HG02852 (cell line): ENCODE results near the gene CCDC54.
"Not testable (repeated sequence)": the region's sequence is repeated elsewhere in the genome, so short reads cannot be mapped to it uniquely, and the experiment has no call there.

ENCODE experiments used
- ATAC-seq: cut with Tn5 transposase; IDR thresholded peaks from one replicate; pipeline ENCODE4 v1.9.1; 2021; ENCODE audit warnings: mild to moderate bottlenecking, moderate library complexity; ENCODE audit not compliant: unreplicated experiment

CCDC54 gene

DNA sequence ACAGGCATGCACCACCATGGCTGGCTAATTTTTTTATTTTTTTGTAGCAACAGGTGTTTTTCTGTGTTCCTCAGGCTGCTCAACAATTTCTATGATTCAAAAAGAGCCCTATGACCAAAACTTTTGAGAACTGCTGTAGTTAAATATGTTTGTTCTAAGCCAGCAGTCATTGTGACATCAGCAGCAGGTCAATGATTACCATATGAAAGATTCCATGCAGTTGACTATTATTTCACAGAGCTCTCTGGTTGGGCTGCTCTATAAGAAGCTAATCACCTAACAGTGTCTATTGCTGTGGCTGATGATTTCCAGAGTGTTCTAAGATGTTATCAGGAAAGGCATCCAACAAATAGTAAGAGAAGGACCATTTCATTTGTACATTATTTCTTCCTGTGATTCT is at the start of gene CCDC54:
Gene CCDC54, plus strand, starts transcription at position 289 of the 400 bp plus-strand sequence. CDS start 149 bp downstream, outside the sequence.
- ATAC-seq, result no peak

DNA sequence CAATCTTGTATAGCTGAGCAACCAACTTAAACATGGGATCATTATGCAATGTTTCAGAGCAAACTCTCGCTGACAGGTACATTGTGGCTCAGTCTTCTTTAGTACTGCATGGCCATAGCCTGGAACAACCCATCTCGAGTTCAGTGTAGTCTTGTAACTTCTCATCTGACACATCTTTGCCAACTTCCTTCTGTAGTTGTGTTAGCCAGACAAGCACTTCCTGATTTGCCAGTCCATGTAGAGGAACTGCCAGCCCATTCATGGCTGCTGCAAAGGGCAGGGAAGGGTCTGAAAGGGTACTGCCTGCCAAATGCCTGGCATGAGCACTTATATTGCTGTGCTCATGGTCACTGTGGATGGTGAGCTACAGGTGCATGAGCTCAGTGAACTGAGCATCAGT is 49.2 kb upstream of the CCDC54 start:
- ATAC-seq, result no peak

DNA sequence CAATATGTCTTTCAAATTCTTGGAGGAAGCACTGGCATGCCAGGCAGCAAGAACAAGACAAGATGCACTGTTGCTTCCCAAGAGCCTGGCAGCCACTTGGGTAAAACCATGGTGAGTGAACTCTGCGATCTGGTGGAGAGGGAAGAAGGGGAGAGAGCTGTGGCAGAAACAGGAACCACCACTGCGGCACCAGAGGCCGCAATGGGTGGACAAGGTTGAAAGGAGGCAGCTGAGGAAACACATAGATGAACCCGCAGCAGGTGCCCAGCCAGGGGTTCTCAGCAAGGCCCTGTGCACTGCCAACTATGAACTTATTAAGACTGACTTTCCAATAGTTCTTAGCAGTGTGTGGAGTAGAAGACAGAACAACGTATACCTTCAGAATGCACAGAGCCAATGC is 48.2 kb upstream of the CCDC54 start:
- ATAC-seq, result no peak

DNA sequence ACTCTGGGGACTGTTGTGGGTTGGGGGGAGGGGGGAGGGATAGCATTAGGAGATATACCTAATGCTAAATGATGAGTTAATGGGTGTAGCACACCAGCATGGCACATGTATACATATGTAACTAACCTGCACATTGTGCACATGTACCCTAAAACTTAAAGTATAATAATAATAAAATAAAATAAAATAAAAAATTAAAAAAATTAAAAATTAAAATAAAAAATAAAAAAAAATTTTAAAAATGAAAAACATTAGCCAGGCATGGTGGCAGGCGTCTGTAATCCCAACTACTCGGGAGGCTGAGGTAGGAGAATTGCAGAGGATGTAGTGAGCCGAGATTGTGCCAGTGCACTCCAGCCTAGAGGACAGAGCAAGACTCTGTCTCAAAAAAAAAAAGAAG is 37.5 kb upstream of the CCDC54 start:
- not testable (repeated sequence) for ATAC-seq

DNA sequence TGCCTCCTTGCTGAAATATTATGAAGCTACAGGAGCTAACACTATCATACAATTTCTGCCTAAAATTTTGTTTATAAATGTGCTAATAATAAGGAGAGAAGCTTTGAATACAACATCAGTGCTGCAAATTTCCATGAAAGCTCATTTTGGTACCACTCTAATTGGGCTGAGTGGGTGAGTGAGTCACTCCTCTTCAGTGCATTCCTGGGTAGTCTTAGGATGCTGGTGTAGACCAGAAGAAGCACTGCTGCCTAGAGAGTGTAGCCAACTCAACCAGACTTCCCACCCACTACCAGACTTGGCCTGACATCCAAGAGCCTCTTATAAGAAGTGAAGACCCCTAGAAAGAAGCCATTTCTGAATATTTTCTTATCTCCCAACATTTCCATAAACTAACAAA is 32.5 kb upstream of the CCDC54 start:
- no peak for ATAC-seq

DNA sequence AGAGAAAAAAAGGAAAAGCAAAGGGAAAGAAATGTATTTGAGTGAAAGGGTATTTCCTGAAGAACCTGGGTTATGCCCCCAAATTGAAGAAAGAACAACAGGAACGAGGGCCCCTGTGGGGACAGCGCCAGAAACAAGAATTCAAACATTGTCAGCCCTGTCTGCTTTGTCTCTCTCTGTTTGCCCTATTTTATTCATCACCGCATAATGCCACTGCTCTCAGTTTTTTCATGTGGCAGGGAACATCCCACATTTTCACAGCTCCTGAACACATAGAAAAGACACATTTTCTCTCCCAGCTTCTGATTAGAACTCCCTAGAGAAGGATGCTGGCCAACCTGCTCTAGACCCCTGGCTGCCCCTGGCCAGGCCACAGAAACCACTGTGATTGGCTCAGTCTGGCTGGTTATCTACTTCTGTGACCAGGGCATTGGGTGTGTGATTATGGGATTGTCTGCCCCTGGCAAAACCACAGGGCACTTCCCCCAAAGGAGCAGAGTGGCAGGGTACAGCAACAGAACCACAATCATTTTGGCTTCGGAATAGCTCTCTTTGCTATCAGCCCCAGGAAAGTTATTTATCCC is 31.3 kb upstream of the CCDC54 start:
- no peak for ATAC-seq

GRCh38 chr3:107346564-107346963 is 30.7 kb upstream of the CCDC54 start:
- ATAC-seq, result no peak

- ATAC-seq, result no peak
Observed at GRCh38 chr3:107347751-107348150, 29.5 kb upstream of the CCDC54 start.

GRCh38 chr3:107356706-107357105 is 20.5 kb upstream of the CCDC54 start:
- ATAC-seq, result no peak

DNA sequence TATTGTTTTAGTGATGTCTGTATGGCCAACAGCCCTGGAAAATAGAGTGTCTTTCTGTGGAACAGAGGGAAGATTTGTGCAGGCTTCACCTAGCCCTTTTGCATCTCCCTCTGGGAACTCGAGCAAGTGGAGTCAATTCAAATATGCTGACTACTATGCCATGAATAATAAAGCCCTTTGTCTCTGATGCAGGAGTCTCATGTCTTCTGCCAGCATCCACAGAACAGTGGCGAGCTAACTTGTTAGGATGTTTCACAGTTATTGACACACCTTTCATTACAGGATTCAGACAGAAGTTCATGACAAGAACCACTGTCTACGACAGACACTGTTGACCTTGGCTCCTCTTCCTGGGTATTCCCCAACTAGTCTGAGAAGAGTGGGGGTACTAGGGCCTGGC is 15.6 kb upstream of the CCDC54 start:
- no peak for ATAC-seq

- ATAC-seq, result no peak
Observed at GRCh38 chr3:107365051-107365450, 12.2 kb upstream of the CCDC54 start.

DNA sequence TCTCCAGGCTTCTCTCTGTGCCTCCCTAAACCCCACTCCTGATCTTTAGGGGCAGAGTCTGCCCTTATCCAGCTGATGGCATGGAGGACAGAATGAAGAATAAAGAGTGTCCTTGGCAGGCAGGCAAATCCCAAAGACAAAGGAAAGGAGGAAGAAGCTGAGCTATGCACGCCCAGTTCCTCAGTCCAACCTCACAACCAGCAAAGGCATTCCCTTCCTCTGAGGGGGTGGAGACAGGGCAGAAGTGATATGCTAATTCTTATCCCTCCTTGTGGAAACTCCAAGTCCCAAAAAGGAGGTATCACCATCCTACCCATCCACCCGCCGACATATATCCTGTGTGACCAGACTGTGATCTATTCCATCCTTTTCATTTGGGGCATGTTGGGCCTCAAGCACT is 10.5 kb upstream of the CCDC54 start:
- no peak for ATAC-seq

GRCh38 chr3:107367353-107367752 is 9.9 kb upstream of the CCDC54 start:
- ATAC-seq, result no peak

- ATAC-seq, result no peak
Observed at GRCh38 chr3:107368654-107369398, 8.4 kb upstream of the CCDC54 start.

DNA sequence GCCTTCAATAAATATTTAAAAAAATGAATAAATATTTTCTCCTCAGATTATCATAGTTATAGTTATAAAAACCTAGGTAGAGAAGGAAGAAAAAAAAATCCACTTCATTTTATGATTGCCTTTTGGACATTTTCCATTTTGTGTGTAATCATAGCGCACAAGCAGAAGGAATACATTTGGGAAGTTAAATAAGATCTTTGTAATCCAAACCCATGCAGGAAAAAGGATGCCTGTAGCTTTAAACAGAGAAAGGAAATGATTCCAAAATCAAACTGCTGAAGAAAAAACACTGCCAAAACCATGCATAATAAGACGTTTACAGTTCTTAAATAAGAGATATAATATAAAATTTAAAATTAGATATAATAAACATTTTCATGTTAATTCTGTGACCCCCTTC is 7.4 kb upstream of the CCDC54 start:
- ATAC-seq, result no peak

DNA sequence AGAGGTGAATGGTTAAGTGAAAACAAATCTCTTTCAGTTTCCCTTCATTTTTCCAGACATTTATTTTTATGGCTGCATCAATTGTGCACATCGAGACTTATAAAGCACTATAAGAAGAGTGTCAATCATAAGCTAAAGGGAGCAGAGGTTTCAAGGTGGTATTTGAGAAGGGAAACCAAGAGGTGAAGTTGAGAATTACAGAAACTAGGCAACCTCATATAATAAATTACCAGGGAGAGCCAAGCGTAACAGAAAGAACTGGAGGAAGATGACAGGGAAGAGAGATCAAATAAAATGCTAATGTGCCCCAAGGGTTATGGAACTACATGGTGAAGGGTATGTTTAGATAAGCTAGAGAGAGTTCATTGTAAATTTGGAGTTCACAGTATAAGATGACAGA is 6.3 kb upstream of the CCDC54 start:
- no peak for ATAC-seq

DNA sequence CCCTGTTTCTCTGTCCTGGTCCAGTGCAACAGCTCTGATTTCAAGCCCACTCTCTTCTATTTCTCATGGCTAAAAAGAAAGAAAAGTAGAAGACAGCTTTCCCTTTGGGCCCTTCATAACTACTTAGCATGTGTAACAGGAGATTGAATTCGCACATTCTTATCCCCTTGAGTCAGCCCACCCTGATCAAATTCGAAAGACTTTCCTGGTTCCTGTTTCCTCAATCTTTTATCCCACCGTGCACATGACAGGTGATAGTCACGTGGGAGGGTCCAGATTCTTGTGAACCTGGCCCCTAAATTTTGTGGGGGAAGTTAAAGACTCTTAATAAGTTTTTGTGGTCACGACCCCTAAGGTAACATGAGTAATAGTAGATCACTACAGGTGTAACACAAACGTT is 4.7 kb upstream of the CCDC54 start:
- ATAC-seq, result no peak

DNA sequence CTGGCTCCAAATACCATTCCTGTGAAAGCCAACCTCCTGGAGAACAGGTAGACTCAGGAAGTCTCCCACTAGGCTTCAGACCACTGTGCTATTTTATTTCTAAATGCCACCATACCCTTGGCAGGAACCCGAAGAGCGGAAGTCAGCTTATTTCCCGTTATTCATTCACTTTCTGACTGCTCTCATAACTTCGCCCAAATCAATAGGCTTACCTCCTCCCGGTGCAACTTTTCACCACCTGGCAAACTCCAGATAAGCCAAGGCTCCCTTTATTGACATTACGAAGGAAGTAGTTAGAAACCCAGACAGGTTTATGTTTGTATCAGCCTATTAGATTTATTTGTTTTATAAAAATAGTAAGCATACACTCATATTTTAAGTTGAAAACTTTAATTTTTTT is 3.3 kb upstream of the CCDC54 start:
- ATAC-seq, result no peak

DNA sequence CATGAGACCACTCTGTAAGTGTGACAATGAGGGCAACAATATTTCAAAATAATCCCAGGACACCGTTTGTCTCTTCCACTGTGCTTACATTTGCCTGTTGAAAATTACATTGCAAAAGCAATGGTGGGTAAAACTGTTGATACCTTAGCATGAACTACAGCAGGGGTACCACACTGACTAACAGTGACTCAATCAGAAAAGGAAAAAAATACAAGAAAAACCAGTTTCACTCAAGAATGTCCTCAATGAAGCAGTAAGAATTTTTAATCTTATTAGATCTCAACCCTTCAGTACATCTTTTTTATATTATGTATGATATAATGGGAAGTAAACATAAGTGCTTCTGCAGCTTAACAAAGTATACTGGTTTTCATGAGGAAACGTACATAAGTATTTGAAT is 1.6 kb upstream of the CCDC54 start:
- no peak for ATAC-seq

GRCh38 chr3:107382631-107383030 is 5.4 kb downstream of the CCDC54 start:
- ATAC-seq, result no peak

- ATAC-seq, result no peak
Observed at GRCh38 chr3:107384428-107384827, 7.2 kb downstream of the CCDC54 start.

- ATAC-seq, result no peak
Observed at GRCh38 chr3:107384907-107385306, 7.7 kb downstream of the CCDC54 start.

DNA sequence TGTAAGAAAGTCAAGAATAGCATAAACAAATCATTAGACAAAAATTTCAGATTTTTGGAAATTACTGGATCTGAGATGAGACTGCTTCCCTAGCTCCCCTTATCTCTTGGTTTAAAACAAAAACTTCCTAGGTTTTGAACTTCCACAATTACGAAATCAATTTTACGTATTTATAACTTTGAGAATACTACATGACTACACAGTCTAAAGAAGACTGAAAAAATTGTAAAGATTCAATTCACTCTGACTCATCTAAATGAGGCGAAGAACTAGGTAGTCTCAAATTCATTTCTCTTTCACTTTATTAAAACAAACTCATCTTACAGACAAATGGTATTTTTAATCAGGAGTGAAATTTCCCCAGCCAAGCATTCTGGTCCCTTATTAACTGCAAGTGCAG is 10.3 kb downstream of the CCDC54 start:
- ATAC-seq, result no peak
